Stimulated activated CD4-positive, alpha-beta T cell treated with anti-CD3 and anti-CD28 coated beads, Interleukin-4, amount 100 ng/mL, for 48 hours (primary cell): ENCODE results near the gene SEC24D.
"Not testable (repeated sequence)": the region's sequence is repeated elsewhere in the genome, so short reads cannot be mapped to it uniquely, and the experiment has no call there.

ENCODE experiments used
- DNase-seq, 2 donors: peaks; one replicate each; pipeline ENCODE4 v3.0.0-alpha.2; 2020; ENCODE audit warnings: low read depth in 2 of 2

Gene SEC24D

DNA sequence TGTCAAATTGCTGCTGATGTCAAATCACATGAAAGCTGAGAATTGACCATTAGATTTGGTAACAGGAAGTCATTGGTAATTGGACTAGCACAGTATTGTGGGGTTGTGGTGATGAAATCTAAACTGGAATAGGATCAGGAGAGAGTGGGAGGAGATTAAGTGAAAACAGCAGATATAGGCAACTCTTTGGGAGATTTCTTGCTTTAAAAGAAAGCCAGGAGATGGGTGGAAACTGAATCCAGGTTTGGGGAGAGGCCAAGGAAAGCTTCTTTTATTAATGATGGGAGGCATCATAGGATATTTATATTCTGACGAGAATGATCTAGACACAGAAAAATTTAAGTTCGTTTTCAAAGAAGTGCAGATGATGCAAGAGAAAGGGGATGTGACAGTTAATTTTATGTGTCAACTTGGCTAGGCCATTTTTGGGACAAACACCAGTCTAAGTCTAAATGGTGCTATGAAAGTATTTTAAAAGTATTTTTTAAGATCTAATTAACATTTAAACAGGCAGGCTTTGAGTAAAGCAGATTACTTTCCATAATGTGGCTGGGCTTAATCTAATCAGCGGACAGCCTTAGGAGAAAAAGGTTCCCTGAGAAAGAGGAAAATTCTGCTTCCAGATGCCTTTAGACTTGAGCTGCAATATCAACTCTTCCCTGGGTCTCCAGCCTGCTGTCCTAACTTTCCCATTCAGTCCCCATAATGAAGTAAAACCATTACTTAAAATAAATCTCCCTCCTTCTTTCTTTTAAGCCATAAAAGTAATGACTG, 24.7 kb downstream of the SEC24D start:
- no peak for DNase-seq

DNA sequence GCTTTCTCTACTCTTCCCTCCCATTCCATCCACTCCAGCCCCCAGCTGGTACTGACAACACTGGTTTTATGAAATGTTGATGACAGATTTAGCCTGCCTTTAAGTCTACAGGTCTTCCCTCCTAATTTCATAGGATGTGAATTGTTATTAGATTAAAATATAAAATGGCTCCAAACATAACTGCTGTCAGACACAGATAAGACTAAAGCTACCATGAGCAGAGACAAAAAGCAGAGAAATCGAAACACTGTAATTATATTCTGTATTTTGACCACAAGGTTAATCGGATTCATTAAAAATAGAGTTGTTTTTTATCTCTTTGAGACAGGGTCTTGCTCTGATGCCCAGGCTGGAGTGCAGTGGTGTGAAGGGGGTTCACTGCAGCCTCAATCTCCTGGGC, 28.3 kb downstream of the SEC24D start:
- no peak for DNase-seq

DNA sequence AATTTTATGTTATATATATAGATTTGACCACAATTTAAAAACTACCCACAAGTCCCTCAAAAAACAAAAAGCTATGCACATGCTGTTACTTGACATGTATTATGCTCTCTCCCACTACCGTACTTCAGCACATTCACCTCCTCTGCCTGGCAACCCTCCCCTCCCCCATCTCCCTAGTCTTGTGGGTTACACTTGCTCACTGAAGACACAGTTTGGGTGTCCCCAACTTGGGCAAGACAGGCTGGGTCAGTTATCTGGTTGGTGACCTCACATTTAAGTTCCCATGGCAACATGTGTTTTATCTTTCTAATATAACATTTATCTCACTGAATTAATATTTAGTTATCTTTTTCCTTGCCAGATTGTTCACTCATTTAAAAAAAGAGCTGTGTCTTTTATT, 32.7 kb downstream of the SEC24D start:
- no peak for DNase-seq

DNA sequence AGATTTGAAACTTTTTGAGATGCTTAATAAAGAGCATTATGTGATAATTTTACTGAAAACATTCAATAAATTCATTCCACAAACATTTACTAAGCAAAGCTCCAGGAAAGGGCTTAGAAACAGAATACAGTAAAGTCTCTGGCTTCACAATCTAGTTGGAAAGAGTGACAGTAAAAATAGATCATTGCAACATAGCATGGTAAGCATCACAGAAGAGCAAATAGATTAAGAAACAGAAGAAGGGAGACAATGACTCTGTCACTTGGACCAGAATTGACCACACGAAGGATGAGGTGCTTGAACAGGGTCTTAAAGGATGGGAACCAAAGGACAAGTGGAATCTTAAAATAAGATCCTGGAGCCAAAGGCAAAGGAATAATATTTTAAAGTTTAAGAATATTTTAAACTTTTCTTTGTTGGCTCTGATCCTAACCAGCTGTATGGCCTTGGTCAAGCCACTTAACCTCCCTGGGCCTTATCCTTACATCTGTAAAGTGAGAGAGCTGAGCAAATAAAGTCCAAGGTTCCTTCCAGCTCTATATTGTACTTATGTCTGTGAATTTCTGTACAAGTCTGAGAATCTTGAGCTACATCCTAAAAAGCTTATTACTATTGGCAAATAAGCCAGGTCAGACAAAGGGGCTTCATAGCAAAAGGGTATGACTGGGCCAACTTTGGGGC, 33.9 kb downstream of the SEC24D start:
- no peak for DNase-seq

DNA sequence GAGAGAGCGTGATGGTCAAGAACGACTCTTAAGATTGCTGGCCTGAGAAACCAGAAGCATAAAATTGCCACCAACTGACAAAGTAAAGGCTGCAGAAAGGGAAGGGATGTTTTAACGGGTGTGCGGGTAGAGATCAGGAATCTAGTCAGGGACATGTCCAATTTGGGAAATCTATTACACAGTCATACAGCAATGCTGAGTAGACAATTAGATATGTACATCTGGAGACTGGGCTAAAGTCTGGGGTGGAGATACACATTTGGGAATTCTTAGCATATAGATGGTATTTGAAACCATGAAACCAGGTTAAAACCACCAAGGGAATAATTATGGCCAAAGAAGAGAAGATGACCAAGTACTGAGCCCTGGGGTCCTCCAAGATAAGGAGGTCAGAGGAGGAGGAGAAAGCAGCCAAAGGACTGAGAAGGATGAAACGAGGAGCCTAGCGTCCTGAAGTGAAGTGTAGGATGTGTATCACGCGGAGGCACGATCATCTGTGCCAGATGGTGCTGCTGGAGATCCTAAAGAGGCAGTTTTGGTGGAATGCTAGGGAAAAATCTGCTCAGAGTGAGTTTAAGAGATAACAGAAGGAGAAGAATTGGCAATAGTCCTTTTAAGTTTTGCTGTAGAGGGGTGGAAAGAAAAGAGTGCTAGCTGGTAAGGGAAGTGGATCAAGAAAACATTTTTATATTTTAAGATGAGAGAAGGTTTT, 36.5 kb downstream of the SEC24D start:
- DNase-seq: no peak

DNA sequence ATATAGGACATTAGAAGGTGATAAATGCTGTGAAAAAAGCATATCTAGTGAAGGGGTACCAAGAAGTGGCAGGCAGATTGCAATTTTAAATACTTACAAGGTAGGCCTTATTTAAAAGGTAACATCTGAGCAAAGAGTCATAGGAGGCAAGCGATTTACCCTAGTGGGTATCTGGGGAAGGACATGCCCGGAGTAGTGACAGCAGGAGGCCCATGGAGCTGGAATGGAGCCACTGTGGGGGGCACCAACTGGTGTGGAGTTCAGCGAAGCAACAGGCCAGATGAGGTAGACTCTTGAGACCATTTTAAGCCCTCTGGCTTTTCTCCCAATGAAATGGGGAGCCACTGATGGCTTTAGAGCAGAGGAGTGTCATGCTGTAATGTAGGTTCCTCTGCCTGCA, 37.3 kb downstream of the SEC24D start:
- DNase-seq: no peak

DNA sequence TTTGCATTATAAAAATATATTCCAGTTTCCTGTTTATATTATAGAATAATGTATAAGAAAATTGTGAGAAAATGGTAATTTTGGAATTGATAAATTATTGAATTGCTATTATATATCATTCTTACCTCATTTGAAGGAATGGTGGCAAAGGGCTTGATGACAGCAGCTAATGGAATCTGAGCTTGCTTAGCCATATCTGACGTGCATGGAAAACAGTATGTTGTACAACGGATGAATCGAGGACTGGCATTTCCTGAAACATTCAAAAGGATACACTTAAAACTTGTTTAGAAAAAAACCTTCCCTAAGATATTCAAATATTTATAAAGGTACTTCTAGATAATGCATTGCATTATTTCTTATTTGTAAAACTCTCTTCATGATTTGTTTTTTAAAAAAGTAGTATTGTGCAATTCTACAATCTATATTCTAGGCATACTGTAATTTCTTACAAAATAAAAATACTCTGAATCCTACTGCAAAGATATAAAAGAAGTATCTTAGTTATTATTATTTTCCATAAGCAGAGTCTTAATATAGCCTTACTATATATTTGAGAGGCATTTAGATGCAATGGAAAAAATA, 38.3 kb downstream of the SEC24D start:
- DNase-seq: no peak

DNA sequence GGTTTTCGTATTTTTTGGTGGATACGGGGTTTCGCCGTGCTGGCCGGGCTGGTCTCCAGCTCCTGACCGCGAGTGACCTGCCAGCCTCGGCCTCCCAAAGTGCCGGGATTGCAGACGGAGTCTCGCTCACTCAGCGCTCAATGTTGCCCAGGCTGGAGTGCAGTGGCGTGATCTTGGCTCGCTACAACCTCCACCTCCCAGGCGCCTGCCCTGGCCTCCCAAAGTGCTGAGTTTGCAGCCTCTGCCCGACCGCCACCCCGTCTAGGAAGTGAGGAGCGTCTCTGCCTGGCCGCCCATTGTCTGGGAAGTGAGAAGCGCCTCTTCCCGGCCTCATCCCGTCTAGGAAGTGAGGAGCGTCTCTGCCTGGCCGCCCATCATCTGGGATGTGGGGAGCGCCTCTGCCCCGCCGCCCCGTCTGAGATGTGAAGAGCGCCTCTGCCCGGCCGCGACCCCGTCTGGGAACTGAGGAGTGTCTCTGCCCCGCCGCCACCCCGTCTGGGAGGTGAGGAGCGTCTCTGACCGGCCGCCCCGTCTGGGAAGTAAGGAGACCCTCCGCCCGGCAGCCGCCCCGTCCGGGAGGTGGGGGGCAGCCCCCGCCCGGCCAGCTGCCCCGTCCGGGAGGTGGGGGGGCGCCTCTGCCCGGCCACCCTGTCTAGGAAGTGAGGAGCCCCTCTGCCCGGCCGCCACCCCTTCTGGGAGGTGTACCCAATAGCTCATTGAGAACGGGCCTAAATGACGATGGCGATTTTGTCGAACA, 44.1 kb downstream of the SEC24D start:
- not testable (repeated sequence) for DNase-seq

DNA sequence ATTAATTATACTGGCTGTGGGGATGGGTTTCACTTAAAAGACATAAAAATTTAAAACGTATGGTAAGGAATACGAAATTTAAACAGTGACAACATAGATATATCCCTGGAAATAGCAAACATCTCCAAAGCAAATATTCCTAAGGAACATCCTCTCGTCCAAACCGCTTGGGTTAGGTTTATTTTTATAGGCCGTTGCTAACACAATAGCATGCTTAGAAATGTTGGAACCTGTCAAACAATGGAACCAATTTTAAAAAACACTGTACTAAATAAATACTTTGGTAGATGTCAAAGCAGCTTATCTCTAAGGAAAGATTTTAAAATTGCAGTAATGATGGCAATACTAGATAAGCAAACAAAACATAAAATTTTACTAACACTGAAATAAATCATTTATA, 45.4 kb downstream of the SEC24D start:
- no peak for DNase-seq

DNA sequence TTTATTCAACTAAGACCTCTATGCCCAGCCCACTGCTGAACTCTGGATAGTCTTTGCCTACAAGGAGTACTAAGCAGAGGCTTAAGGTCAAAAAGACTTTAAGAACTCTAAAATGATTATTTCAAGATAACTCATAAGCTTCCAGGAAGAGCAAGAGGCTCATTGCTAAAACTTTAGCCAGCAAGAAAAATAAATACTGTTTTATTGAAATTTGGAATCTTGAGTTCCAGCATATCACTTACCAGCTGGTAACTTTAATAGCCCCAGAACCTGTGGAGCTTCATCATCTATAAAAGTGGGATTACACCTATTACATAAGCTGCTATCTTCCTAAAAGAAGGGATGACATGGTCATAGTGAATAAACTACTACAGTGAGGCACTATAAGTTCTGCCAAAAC, 47.0 kb downstream of the SEC24D start:
- DNase-seq: no peak

DNA sequence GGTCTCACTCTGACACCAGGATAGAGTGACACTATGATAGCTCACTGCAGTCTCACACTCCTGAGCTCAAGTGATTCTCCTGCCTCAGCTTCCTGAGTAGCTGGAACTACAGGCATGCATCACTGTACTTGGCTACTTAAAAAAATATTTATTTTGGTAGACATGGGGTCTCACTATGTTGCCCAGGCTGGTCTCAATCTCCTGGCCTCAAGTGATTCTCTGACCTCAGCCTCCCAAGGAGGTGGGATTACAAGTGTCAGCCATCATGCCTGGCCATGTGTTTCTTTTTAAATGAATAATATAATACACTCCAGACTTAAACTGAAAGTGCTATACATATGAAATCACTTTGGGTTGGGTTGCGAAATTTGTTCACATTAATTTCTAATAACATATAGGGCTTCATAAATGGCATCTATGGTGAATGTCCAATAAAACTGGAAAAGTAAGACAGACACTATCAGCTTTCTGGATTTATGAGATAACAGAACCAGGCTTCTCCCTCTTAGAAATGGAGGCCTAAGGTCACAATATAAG, 48.0 kb downstream of the SEC24D start:
- no peak for DNase-seq

DNA sequence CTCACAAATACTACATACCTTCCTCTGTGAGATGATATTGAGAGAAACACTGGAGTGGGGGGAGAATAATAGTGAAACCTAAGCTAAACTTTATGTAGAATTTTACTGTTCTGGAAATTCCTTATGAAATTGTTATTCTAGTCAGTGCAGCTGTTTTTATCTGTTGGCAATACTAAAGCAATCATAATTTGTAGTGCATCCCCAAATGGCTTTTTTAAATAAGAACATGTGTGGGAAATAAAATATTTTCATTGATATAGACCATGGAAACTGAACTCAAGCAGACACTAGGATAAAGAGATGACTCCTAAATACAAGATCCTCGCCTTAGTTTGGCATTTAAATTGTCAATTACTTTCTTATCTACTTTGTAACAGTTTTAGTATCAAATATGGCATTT, 51.1 kb downstream of the SEC24D start:
- DNase-seq: no peak

DNA sequence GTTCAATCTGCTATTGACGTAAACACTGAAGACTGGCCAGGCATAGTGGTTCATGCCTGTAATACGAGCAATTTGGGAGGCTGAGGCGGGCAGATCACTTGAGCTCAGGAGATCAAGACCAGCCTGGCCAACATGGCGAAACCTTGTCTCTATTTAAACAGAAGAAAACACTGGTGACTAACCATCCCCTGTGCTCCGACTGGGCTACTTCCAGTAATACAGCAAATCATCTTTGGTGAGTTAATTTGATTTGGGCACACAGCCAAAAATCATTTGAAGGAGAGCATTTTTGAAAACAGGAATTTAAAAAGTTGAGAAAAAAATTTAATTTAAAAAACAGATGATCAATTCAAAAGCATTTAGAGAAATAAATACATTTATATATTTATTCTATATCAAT, 52.0 kb downstream of the SEC24D start:
- DNase-seq: no peak

DNA sequence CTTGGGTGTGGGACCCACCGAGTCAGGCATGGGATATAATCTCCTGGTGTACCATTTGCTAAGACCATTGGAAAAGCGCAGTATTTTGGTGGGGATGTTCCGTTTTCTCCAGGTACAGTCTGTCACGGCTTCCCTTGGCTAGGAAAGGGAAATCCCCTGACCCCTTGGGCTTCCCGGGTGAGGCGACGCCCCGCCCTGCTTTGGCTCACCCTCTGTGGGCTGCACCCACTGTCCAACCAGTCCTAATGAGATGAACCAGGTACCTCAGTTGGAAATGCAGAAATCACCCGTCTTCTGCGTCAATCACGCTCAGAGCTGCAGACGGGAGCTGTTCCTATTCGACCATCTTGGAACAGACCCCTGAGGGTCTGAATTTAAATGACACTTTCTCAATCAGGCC, 53.0 kb downstream of the SEC24D start:
- DNase-seq: not testable (repeated sequence)

DNA sequence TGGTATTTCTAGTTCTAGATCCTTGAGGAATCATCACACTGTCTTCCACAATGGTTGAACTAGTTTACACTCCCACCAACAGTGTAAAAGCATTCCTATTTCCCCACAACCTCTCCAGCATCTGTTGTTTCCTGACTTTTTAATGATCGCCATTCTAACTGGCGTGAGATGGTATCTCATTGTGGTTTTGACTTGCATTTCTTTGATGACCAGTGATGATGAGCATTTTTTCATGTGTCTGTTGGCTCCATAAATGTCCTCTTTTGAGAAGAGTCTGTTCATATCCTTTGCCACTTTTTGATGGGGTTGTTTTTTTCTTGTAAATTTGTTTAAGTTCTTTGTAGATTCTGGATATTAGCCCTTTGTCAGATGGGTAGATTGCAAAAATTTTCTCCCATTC, 58.3 kb downstream of the SEC24D start:
- DNase-seq: not testable (repeated sequence)

DNA sequence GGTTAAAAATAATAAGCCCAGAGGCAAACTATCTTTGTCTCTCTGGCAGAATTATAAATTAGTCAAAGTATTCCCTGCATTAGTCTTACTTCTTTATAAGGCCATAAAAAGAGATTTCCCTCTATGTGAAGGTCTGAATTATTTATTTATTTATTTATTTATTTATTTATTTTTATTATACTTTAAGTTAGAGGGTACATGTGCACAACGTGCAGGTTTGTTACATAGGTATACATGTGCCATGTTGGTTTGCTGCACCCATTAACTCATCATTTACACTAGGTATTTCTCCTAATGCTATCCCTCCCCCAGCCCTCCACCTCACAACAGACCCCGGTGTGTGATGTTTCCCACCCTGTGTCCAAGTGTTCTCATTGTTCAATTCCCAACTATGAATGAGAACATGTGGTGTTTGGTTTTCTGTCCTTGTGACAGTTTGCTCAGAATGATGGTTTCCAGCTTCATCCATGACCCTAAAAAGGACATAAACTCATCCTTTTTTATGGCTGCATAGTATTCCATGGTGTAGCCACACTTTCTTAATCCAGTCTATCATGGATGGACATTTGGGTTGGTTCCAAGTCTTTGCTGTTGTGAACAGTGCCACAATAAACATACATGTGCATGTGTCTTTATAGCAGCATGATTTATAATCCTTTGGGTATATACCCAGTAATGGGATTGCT, 58.8 kb downstream of the SEC24D start:
- DNase-seq: not testable (repeated sequence)

DNA sequence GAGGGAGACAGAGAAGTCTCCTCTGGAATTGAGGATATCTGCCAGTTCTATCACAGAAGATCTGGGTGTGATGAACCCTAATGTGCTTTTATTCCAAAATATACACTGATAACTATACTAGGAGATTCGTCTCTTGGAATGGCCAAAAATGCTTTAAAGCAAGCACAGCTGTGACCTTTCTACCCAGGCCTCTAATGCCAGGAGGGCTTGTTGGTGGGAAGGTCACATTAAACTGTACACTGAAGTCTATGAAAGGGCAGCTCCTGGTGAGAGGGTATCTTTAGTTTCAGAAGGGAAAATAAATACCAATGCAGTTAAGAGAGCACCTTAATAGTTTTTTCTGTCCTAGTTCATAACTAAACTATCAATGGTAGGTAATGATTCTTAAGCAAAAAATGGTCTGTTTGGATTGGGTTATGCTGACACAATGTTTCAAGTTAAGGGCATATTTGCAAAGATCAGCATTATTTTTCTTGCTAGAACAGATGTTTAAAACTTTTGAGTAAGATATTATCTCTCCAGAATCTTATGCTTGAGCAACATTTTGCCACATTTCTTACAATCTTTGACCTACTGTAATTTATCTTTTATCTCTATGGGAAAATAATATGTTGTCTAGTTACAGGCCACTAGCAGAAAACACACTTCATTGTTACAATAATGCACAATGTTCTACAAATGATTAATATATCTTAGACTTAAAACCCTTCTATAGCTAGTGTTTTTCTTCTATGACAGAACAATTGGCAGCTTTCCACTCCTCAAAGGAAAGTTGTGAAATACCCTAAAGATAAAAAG, 59.6 kb downstream of the SEC24D start:
- no peak for DNase-seq

DNA sequence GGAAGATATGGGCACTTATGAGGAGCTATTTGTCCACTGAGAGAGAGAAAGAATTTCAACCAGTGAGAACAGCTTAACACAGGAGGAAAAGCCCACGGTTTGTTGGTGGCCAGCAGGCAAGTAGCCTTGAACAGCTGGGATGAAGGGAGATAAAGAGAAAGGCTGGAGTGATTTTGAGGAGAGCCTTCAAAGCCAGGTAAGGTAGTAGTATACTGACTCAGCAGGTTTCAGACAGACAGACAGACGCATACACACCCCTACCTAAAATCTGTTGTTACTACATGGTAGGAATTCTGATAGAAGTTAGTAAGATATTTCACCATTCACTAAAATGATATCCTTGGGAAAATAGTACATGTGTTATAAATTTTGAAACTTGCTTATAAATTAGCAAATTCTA, 60.5 kb downstream of the SEC24D start:
- no peak for DNase-seq

DNA sequence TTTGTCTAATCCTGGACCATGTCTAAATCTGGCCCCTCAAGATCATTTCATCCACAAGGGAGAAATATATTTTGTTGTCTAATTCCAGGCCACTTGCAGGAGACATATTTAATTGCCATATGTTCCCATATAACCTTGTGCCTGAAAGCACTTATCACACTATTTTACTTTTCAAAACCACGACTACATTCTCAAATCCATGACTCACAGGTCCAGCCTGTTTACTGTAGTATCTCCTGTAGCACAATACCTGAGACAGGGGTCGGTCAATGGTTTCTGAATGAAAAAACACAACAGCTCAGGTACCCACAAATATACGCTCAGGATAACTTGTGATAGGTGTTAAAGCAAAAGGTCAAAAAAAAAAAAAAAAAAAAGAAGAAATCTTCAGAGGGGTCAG, 60.9 kb downstream of the SEC24D start:
- DNase-seq: no peak

DNA sequence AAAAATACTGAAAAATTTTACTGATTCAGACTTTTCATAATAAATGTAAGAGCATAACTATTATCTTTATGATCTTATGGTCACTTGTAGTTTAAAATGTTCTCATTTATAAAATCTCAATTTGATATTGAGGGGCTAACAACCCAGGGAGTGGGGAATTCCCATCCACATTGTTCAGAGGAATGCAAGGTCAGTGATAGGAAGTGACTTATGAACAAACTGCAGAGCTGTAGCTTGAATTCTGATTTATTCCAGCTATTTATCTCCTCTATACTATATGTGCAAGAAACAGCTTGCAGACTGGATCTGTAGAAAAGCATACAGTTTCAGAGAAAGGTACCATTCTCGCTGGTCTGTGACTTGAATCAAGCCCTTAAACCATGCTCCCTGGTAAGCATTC, 61.6 kb downstream of the SEC24D start:
- no peak for DNase-seq
